Measurements from ENCODE around the gene ABLIM1.

Gene ABLIM1

DNA sequence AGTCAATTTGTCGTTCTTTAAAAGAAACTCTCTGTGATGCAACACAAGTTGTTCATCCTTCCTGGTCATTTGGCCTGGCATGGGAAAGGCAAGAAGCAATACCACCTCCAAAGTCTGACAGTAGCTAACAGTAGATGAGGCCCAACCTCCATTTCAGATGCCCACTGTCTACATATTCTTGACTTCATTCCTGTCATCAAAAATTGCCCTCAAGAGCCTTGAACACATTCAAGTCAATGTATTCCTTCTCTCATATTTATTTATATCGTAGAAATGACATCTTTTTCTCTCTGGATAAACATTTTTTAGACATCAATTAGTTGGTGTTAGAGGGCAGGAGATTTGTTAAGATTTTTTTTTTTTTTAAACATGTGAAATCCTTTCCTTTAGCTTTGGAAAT is 33.7 kb downstream of the ABLIM1 start:
- no peak for DNase-seq (ENCODE audit: low read depth, low spot score)

DNA sequence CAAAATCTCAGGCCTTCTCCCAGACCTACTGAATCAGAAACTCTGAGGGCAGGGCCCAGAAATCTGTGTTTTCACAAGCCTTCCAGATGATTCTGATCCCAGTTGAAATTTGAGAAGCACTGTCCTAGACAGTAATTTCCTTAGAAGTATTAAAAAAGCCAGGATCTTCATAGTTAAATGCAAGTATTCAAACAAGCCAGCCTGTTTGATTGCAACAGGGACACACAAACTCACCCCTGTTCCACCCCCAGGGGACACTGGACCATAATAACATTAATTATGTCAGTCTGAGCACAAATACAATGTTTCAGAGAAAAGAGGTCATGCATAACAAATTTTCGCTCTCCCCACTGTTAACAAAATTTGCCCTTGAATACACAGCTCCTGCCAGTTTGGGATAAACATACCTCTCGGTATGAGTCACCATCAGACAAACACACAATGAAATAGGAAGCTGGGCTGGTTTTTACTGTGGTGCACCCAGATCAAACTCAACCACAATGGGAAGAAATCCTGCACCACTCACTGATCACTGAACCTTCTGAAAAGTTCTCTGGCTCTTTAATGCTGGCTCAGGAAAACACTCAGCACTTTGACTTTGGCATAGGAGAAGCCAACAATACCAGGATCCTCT is 34.3 kb downstream of the ABLIM1 start:
- peak; percentile 72 for DNase-seq (ENCODE audit: low read depth, low spot score)

DNA sequence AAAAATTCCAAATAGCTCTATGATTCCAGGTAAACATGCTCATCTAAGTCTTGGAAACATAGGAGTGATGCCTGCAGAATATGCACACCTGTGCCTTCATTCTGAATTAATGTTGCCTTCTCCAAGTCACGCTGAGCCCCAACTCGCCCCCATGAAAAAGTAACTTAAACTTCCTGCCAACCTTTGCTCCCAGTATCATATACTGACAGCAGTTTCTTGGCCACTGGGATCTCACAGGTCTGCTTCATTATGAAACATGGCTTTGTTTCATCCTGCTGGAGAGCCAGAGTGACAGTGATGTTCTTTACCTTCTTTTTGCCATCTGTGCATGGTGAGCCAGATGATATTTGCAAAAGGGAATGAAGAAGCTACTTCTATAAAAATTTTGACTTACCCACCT is 34.9 kb downstream of the ABLIM1 start:
- no peak for DNase-seq (ENCODE audit: low read depth, low spot score)

DNA sequence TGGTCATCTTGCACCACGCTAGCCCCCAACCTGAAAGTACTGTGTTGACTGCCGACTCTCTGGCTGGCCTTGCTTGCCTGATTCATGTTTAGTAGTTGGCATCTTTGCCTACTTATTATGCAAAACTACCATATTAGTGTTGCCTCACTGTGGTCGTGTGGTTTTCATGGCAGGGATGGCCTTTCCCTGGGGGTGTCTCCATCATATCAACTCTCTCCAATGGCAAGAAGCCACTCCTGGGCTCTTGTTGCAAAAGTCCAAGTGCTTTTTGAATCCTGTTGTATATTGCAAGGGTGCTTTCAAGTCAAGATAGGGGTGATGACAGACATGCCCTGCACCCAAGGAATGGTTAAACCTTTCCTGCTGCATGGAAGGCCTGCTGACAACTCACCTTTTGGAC is 39.4 kb downstream of the ABLIM1 start:
- no peak for DNase-seq (ENCODE audit: low read depth, low spot score)

DNA sequence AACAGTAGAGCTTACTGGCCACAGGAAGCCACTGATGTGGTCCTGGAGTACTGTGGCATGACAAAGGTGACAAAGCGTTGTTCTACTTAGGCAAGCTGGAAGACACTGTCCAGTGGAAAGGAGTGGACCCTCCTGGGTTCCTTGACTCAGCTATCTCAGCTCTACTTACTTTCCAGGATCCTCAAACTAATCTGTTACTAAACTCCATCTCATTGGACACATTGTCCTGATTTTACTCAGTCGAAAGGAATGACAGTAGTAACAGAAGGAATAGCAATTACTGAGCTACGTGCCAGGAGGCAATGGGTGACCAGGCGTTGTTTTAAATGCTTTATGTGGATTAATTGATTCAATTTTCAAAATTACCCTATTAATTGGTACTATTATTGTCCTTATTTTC is 41.6 kb downstream of the ABLIM1 start:
- DNase-seq (ENCODE audit: low read depth, low spot score), result no peak

- no peak for DNase-seq (ENCODE audit: low read depth, low spot score)
These were observed 42.0 kb downstream of the ABLIM1 start for GRCh38 chr10:114616103-114616502.

GRCh38 chr10:114615600-114616007 is 42.5 kb downstream of the ABLIM1 start:
- DNase-seq (ENCODE audit: low read depth, low spot score), result no peak

DNA sequence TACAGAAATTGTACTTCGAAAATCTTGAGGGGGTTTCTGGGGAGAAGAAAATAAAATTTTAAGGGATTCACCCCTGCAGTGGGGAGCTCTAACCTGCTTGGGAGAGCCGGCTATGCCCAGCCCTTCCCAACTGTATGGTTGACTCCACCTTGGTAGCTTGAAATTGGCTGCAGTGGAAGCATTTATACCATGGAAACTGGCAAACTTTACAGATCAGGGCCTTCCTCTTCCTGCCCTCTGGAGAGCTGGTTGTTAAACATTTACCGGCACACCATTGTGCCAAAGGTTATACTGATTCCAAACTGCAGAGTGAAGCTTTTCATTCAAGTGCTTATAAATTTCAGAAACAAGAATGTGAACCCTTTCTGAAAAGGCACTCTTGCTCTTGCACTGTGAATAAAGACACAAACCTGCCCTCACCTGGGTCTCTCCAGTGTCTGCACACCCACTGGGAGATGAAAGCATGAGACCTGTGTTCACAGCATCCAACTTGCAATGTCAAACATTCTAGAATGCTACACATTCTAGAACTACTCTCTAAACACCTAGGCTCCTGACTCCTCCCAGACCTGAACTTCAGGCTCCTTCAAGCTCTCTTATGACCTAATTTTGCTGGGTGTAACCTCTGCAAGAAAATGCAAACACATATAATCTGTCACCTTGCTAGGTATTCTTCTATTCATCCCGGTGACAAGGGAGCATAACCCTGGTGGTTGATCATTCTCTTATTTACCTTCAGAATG is 44.7 kb downstream of the ABLIM1 start:
- no peak for DNase-seq (ENCODE audit: low read depth, low spot score)

GRCh38 chr10:114611617-114612016 is 46.5 kb downstream of the ABLIM1 start:
- DNase-seq (ENCODE audit: low read depth, low spot score), result no peak

DNA sequence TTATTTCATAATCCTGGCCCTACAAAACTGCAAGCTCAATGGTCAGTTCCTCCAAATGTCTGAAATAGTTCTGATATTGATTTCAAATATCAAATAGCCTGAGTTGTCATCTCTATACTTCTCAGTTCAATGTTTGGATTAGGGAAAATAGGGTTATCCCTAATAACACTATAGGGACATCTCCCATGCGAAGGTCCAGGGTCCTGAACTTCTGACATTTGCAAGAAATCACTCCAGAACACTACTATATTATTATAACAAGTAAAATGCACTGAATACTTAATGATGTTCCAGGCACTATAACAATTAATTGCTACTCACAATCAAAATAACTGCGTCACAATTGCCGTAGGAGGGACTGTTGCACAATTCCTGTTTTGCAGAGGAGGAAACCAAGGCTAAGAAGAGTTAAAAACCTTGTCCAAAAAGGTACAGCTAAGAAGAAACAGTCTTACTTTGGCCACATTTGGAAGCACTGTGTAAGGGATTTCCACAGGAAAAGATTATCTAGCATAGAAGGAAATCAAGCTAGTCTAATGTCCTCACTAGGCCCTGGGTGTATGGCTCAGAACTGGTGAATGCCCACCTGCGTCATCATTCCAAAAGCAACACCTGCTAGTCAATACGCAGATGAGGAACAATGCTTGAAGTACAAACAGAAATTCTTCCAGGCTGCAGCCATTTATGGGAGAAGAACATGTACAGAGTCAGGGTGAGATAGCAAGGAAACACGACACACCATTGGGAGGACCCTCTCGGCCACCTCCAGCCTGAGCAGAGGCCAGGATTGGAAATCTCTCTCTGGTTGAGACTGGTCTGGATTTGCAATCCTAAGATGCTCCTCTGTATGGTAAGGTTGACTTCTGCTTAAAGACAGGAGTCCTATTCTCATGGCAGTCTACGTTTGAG is 48.3 kb downstream of the ABLIM1 start:
- no peak for DNase-seq (ENCODE audit: low read depth, low spot score)

DNA sequence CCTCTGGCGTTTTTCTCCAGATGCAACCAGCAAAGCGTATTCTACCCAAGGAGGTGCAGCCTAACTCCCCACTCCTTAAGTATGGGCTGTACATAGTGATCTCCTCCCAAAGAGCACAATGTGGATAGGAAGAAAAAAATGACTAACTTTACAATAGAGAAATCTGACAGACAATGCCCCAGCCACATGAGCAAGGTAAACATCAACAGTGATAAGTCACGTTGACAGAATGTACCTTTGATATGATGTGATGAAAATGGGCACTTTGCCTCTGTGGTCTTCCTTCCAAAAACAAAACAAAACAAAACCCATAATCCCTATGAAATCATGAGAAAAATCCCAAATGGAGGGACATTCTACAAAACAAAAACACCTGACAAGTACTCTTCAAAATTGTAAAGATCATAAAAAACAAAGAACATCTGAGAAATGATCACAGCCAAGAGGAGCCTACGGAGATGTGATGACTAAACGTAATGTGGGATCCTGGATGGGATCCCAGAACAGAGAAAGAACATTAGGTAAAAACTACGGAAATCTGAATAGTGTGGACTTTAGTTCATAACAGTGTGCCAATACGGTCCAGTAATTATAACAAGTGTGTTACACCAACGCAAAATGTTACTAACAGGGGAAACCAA is 50.6 kb downstream of the ABLIM1 start:
- no peak for DNase-seq (ENCODE audit: low read depth, low spot score)

DNA sequence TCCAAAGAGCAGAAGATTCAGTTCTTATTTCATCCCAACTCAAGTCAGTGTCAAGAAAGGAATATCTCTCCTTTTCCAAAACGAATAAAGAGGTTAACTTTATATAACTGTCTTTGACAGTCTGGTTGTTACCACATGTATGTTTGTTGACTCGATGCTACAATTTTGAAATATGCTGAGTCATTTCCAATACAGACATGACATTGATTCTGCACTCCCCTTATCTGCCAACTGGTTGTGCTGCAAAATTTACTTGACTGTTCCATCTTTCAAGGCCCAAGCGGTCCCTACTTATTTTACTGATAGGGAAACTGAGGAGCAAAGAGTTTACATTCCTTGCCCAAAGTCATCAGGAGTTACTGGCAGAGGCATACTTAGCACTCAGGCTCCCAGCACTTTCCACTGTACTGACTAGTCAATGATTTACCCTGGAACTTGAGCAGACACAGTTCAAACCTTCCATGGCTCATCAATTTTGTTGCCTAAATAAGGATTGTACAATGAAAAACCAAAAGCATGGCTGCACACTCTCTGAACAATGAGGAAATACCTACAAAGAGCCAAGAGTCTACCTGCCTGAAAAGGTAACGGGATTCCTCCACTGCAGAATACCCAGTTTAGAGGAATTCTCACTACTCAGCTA is 52.8 kb downstream of the ABLIM1 start:
- DNase-seq (ENCODE audit: low read depth, low spot score), result no peak

GRCh38 chr10:114604357-114605130 is 53.5 kb downstream of the ABLIM1 start:
- DNase-seq (ENCODE audit: low read depth, low spot score), result no peak

- no peak for DNase-seq (ENCODE audit: low read depth, low spot score)
These were observed 54.1 kb downstream of the ABLIM1 start for GRCh38 chr10:114603948-114604347.

DNA sequence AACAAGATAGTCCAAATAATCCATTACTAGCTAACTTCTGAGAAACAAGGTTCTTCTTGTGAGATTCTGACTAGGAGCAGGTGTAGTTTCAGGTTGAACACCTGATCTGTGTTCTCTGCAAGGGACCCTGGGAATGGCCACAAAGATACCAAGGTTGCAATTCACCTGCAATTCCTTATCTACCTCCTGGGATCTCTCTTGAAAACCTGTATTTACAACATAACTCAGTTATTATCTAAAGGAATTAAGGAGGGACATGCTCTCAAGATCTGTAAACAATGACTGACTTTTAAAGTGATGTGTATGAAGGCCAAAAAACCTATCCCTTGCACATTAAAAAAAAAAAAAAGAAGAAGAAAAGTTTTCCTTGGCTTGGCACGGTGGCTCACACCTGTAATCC is 54.8 kb downstream of the ABLIM1 start:
- no peak for DNase-seq (ENCODE audit: low read depth, low spot score)

GRCh38 chr10:114600057-114600456 is 58.0 kb downstream of the ABLIM1 start:
- DNase-seq (ENCODE audit: low read depth, low spot score), result no peak

GRCh38 chr10:114596793-114597192 is 61.3 kb downstream of the ABLIM1 start:
- no peak for DNase-seq (ENCODE audit: low read depth, low spot score)

- DNase-seq (ENCODE audit: low read depth, low spot score), result no peak
These were observed 64.1 kb downstream of the ABLIM1 start for GRCh38 chr10:114593816-114594468.

DNA sequence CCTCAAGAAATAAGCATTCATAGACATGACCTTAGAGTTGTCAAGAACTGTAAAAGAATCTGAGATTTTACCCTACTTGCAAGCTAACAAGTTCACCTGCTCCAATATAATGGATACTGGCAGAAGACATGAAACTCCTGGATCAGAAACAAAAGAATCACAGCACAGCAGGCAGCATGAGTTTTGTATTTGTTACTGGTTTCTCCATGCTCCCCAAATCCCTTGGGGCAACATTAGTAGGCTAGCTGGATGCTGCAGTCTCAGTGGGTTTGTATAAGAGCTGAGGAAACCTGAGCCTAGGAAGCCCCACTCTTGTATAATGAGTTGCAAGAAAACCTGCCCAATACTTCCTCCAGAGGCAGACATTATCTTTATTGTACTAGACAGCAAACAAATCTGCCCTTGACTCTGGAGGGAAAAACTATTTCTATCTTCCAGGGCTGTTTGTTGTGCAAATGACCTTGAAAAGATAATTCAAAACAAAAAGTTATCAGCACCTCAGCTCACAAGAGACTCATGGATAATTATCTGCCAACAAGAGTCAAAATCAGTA is 64.8 kb downstream of the ABLIM1 start:
- DNase-seq (ENCODE audit: low read depth, low spot score), result no peak

GRCh38 chr10:114590993-114591392 is 67.1 kb downstream of the ABLIM1 start:
- no peak for DNase-seq (ENCODE audit: low read depth, low spot score)

All from iPS DF 19.7 (cell line).